ENCODE results near the gene CACFD1. TPM values are rescaled to one million over a fixed set of nuclear protein-coding genes. Genes with fewer than 3 reads are reported as not detected.

Gene CACFD1
- total and polyA plus RNA-seq, 2 of the 13 experiments (the other 11 are each of a cell fraction or from before 2014, with no cell fraction given), result 13.8 to 14.6 TPM

DNA sequence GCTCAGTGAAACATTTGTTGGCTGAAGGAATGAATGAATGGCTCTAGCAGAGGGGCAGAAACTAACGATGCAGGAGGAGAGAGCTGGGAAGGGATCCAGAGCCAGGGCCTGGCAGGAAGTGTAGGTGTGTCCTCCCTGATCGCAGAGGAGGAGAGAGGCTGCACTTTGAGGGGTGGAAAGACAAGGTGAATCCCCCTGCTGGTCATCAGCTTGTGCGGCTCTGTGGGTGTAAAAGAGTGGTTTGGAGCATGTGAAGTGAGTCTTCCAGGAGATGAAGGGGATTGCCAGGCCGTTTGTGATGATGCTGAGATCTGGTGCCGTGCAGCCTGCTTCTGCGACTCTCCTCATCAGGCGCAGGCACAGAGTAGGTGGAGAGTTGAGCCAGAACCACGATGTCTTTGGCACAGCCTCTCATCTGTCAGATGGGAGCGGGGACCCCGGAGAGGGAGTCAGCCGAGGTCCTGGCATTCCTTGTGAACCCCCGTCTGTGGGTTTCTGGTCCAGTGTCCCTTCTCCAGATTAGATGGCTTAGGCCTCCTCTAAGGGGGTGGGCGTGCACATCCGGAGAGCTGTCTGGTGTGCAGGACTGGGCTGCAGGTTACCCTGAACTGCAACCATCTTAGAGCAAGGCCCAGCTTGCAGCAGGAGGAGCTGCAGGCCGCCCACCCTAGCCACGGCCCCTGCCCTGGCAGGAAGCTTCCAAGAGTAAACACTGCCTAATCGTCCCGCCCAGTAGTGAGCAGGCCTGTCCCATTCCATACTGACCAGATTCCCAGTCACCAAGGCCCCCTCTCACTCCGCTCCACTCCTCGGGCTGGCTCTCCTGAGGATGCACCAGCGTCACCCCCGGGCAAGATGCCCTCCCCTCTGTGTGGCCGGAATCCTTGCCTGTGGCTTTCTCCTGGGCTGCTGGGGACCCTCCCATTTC, 37.9 kb upstream of the CACFD1 start, which contains the start of gene ADAMTS13 (continued):
- no peak for TF ChIP-seq ZSCAN20 (CRISPR knock-in tag; IDR thresholded peaks at IDR 0.05; ENCODE audit: borderline replicate concordance)
- TF ChIP-seq RXRA (CRISPR knock-in tag; IDR thresholded peaks at IDR 0.05), result peak; percentile 37; the same call in 1 of the 2 replicates
- peak; percentile 72 for TF ChIP-seq XRCC5 (optimal IDR thresholded peaks at IDR 0.05; ENCODE audit: low read length)
- TF ChIP-seq, protein P1, sequence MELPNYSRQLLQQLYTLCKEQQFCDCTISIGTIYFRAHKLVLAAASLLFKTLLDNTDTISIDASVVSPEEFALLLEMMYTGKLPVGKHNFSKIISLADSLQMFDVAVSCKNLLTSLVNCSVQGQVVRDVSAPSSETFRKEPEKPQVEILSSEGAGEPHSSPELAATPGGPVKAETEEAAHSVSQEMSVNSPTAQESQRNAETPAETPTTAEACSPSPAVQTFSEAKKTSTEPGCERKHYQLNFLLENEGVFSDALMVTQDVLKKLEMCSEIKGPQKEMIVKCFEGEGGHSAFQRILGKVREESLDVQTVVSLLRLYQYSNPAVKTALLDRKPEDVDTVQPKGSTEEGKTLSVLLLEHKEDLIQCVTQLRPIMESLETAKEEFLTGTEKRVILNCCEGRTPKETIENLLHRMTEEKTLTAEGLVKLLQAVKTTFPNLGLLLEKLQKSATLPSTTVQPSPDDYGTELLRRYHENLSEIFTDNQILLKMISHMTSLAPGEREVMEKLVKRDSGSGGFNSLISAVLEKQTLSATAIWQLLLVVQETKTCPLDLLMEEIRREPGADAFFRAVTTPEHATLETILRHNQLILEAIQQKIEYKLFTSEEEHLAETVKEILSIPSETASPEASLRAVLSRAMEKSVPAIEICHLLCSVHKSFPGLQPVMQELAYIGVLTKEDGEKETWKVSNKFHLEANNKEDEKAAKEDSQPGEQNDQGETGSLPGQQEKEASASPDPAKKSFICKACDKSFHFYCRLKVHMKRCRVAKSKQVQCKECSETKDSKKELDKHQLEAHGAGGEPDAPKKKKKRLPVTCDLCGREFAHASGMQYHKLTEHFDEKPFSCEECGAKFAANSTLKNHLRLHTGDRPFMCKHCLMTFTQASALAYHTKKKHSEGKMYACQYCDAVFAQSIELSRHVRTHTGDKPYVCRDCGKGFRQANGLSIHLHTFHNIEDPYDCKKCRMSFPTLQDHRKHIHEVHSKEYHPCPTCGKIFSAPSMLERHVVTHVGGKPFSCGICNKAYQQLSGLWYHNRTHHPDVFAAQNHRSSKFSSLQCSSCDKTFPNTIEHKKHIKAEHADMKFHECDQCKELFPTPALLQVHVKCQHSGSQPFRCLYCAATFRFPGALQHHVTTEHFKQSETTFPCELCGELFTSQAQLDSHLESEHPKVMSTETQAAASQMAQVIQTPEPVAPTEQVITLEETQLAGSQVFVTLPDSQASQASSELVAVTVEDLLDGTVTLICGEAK (IDR thresholded peaks at IDR 0.05), result no peak
- TF ChIP-seq, protein P1 (CRISPR knock-in tag; IDR thresholded peaks at IDR 0.05), result no peak
- no peak for TF ChIP-seq MXD4 (CRISPR knock-in tag; IDR thresholded peaks at IDR 0.05)
- no peak for TF ChIP-seq ZNF629 (CRISPR knock-in tag; conservative IDR thresholded peaks at IDR 0.05)
- TF ChIP-seq NFIC (IDR thresholded peaks at IDR 0.05; ENCODE audit: low read length), result no peak
- no peak for TF ChIP-seq ZNF414 (CRISPR knock-in tag; IDR thresholded peaks at IDR 0.05)
- no peak for TF ChIP-seq FOXA1 (IDR thresholded peaks at IDR 0.05)
- TF ChIP-seq FOXA1 (CRISPR knock-in tag; IDR thresholded peaks at IDR 0.05), result peak; percentile 78
- TF ChIP-seq, protein P2, sequence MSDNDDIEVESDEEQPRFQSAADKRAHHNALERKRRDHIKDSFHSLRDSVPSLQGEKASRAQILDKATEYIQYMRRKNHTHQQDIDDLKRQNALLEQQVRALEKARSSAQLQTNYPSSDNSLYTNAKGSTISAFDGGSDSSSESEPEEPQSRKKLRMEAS (IDR thresholded peaks at IDR 0.05), result 0 out of 2 replicates have a peak, but pooled peaks have one; percentile 17
- TF ChIP-seq KDM6A (CRISPR knock-in tag; IDR thresholded peaks at IDR 0.05; ENCODE audit: low read depth), result no peak
- TF ChIP-seq ZNF556 (CRISPR knock-in tag; IDR thresholded peaks at IDR 0.05; ENCODE audit: borderline replicate concordance), result no peak
- TF ChIP-seq PRMT3 (CRISPR knock-in tag; IDR thresholded peaks at IDR 0.05; ENCODE audit: borderline replicate concordance, low read depth), result no peak
- TF ChIP-seq, protein P3, sequence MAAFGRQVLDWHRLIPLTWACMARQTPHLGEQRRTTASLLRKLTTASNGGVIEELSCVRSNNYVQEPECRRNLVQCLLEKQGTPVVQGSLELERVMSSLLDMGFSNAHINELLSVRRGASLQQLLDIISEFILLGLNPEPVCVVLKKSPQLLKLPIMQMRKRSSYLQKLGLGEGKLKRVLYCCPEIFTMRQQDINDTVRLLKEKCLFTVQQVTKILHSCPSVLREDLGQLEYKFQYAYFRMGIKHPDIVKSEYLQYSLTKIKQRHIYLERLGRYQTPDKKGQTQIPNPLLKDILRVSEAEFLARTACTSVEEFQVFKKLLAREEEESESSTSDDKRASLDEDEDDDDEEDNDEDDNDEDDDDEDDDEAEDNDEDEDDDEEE (CRISPR knock-in tag; IDR thresholded peaks at IDR 0.05), result no peak
- no peak for TF ChIP-seq ZNF253 (CRISPR knock-in tag; IDR thresholded peaks at IDR 0.05; ENCODE audit: borderline replicate concordance)
- no peak for TF ChIP-seq ZNF7 (CRISPR knock-in tag; IDR thresholded peaks at IDR 0.05)
- TF ChIP-seq YEATS4 (CRISPR knock-in tag; IDR thresholded peaks at IDR 0.05; ENCODE audit: borderline replicate concordance), result peak; percentile 53; the same call in 1 of the 2 replicates
- no peak for TF ChIP-seq ZZZ3 (CRISPR knock-in tag; IDR thresholded peaks at IDR 0.05; ENCODE audit: borderline replicate concordance)

Measured in HepG2 (cell line).